ENCODE data around the gene MYOZ1. TPM values are rescaled to one million over a fixed set of nuclear protein-coding genes. Genes with fewer than 3 reads are reported as not detected.
"Not testable (repeated sequence)": the region's sequence is repeated elsewhere in the genome, so short reads cannot be mapped to it uniquely, and the experiment has no call there.

Gene MYOZ1
- total RNA-seq, 2 donors from 2014 or later: not detected

GRCh38 chr10:73644015-73644743 is 2.9 kb upstream of the MYOZ1 start:
- H3K4me3 Mint-ChIP-seq: peak overlapping the region; percentile 7 to 32
- ATAC-seq (replicated peaks in 1 of 2) (peak; percentile 61 to 73), DNase-seq (peak; percentile 42 to 54)
- no peaks in the 10 kb centered on the region for H3K9me3 Mint-ChIP-seq
- H3K27ac Mint-ChIP-seq: no peak overlapping the region
- peaks cover 16% of the 10 kb centered on the region for H3K4me1 Mint-ChIP-seq (ENCODE audit: low read depth)
- no peaks in the 10 kb centered on the region for H3K36me3 Mint-ChIP-seq (ENCODE audit: insufficient read depth in 2 of 2)
- H3K27me3 Mint-ChIP-seq (ENCODE audit: low read depth): peaks cover 7% of the 10 kb centered on the region

GRCh38 chr10:73643362-73643761 is 2.1 kb upstream of the MYOZ1 start:
- no peak for DNase-seq
- H3K9me3 Mint-ChIP-seq: no peaks in the 10 kb centered on the region
- H3K36me3 Mint-ChIP-seq (ENCODE audit: insufficient read depth in 2 of 2): no peaks in the 10 kb centered on the region
- no peak overlapping the region for H3K4me3 Mint-ChIP-seq
- H3K27ac Mint-ChIP-seq: no peak overlapping the region
- ATAC-seq (replicated peaks in 1 of 2): no peak
- H3K4me1 Mint-ChIP-seq (ENCODE audit: low read depth): peaks cover 16% of the 10 kb centered on the region
- peaks cover 7% of the 10 kb centered on the region for H3K27me3 Mint-ChIP-seq (ENCODE audit: low read depth)

- Mint-ChIP-seq H3K4me1 (ENCODE audit: low read depth) (peaks cover 5% of the 10 kb centered on the region), H3K27me3 (ENCODE audit: low read depth) (peaks cover 7% of the 10 kb centered on the region), H3K36me3 (ENCODE audit: insufficient read depth in 2 of 2) (no peaks in the 10 kb centered on the region), H3K4me3 (no peak overlapping the region), H3K27ac (no peak overlapping the region), H3K9me3 (no peaks in the 10 kb centered on the region)
- ATAC-seq (replicated peaks in 1 of 2) (no peak), DNase-seq (no peak)
Observed at GRCh38 chr10:73639286-73639685, 2.0 kb downstream of the MYOZ1 start.

GRCh38 chr10:73635781-73636180 is 5.5 kb downstream of the MYOZ1 start:
- Mint-ChIP-seq H3K36me3 (ENCODE audit: insufficient read depth in 2 of 2) (no peaks in the 10 kb centered on the region), H3K4me1 (ENCODE audit: low read depth) (no peaks in the 10 kb centered on the region), H3K4me3 (no peak overlapping the region), H3K27me3 (ENCODE audit: low read depth) (peaks cover 7% of the 10 kb centered on the region), H3K27ac (no peak overlapping the region), H3K9me3 (no peaks in the 10 kb centered on the region)
- no peak for DNase-seq
- no peak for ATAC-seq (replicated peaks in 1 of 2)

- Mint-ChIP-seq H3K36me3 (ENCODE audit: insufficient read depth in 2 of 2) (no peaks in the 10 kb centered on the region), H3K9me3 (no peaks in the 10 kb centered on the region), H3K27ac (no peak overlapping the region), H3K4me1 (ENCODE audit: low read depth) (no peaks in the 10 kb centered on the region), H3K27me3 (ENCODE audit: low read depth) (peaks cover 2% of the 10 kb centered on the region), H3K4me3 (no peak overlapping the region)
- ATAC-seq (replicated peaks in 1 of 2) (no peak), DNase-seq (no peak)
Observed at GRCh38 chr10:73634421-73634820, 6.9 kb downstream of the MYOZ1 start.

- Mint-ChIP-seq H3K36me3 (ENCODE audit: insufficient read depth in 2 of 2) (peaks cover 3 to 6% of the 10 kb centered on the region in 2 donors), H3K27ac (no peak overlapping the region), H3K4me3 (no peak overlapping the region), H3K4me1 (ENCODE audit: low read depth) (peaks cover 18% of the 10 kb centered on the region), H3K9me3 (no peaks in the 10 kb centered on the region), H3K27me3 (ENCODE audit: low read depth) (no peaks in the 10 kb centered on the region)
- ATAC-seq (replicated peaks in 1 of 2): no peak
- no peak for DNase-seq
Observed at GRCh38 chr10:73629165-73629564, 12.1 kb downstream of the MYOZ1 start.

- Mint-ChIP-seq H3K27me3 (ENCODE audit: low read depth) (no peaks in the 10 kb centered on the region), H3K4me3 (no peak overlapping the region), H3K36me3 (ENCODE audit: insufficient read depth in 2 of 2) (peaks cover 3 to 6% of the 10 kb centered on the region in 2 donors), H3K4me1 (ENCODE audit: low read depth) (peaks cover 18% of the 10 kb centered on the region), H3K9me3 (no peaks in the 10 kb centered on the region), H3K27ac (no peak overlapping the region)
- no peak for ATAC-seq (replicated peaks in 1 of 2)
- DNase-seq: no peak
Observed at GRCh38 chr10:73628405-73628804, 12.9 kb downstream of the MYOZ1 start.

GRCh38 chr10:73627300-73627699 is 14.0 kb downstream of the MYOZ1 start:
- Mint-ChIP-seq H3K9me3 (no peaks in the 10 kb centered on the region), H3K27ac (peak overlapping the region; percentile 57), H3K4me1 (ENCODE audit: low read depth) (peaks cover 18% of the 10 kb centered on the region), H3K4me3 (peak overlapping the region; percentile 91 to 93), H3K27me3 (ENCODE audit: low read depth) (no peaks in the 10 kb centered on the region), H3K36me3 (ENCODE audit: insufficient read depth in 2 of 2) (peaks cover 3 to 6% of the 10 kb centered on the region in 2 donors)
- DNase-seq: no peak
- no peak for ATAC-seq (replicated peaks in 1 of 2)

GRCh38 chr10:73625884-73626752 is 15.2 kb downstream of the MYOZ1 start:
- ATAC-seq (replicated peaks in 1 of 2) (peak; percentile 99), DNase-seq (peak; percentile 91 to 95)
- peak overlapping the region; percentile 91 to 93 for H3K4me3 Mint-ChIP-seq
- H3K27me3 Mint-ChIP-seq (ENCODE audit: low read depth): no peaks in the 10 kb centered on the region
- H3K36me3 Mint-ChIP-seq (ENCODE audit: insufficient read depth in 2 of 2): peaks cover 3 to 6% of the 10 kb centered on the region in 2 donors
- peak overlapping the region; percentile 95 for H3K27ac Mint-ChIP-seq
- H3K9me3 Mint-ChIP-seq: no peaks in the 10 kb centered on the region
- peaks cover 18% of the 10 kb centered on the region for H3K4me1 Mint-ChIP-seq (ENCODE audit: low read depth)

GRCh38 chr10:73625004-73625883 is 16.0 kb downstream of the MYOZ1 start:
- H3K9me3 Mint-ChIP-seq: no peaks in the 10 kb centered on the region
- H3K4me1 Mint-ChIP-seq (ENCODE audit: low read depth): peaks cover 18% of the 10 kb centered on the region
- peak overlapping the region; percentile 91 to 93 for H3K4me3 Mint-ChIP-seq
- H3K27me3 Mint-ChIP-seq (ENCODE audit: low read depth): no peaks in the 10 kb centered on the region
- ATAC-seq (replicated peaks in 1 of 2) (peak; percentile 20 to 70), DNase-seq (peak in 1 of 2 donors; percentile 28)
- peaks cover 3 to 6% of the 10 kb centered on the region in 2 donors for H3K36me3 Mint-ChIP-seq (ENCODE audit: insufficient read depth in 2 of 2)
- peak overlapping the region; percentile 73 for H3K27ac Mint-ChIP-seq

- Mint-ChIP-seq H3K4me3 (no peak overlapping the region), H3K4me1 (ENCODE audit: low read depth) (peaks cover 18% of the 10 kb centered on the region), H3K27me3 (ENCODE audit: low read depth) (no peaks in the 10 kb centered on the region), H3K36me3 (ENCODE audit: insufficient read depth in 2 of 2) (peaks cover 3 to 6% of the 10 kb centered on the region in 2 donors), H3K9me3 (no peaks in the 10 kb centered on the region), H3K27ac (no peak overlapping the region)
- ATAC-seq (replicated peaks in 1 of 2) (no peak), DNase-seq (no peak)
Observed at GRCh38 chr10:73623056-73623455, 18.2 kb downstream of the MYOZ1 start.

- not testable (repeated sequence) for H3K9me3 Mint-ChIP-seq; H3K27ac Mint-ChIP-seq; DNase-seq; H3K27me3 Mint-ChIP-seq (ENCODE audit: low read depth); H3K36me3 Mint-ChIP-seq (ENCODE audit: insufficient read depth in 2 of 2); H3K4me3 Mint-ChIP-seq; H3K4me1 Mint-ChIP-seq (ENCODE audit: low read depth); ATAC-seq (replicated peaks in 1 of 2)
Observed at GRCh38 chr10:73620974-73621373, 20.3 kb downstream of the MYOZ1 start.

All from activated T-cell treated with anti-CD3 and anti-CD28 coated beads, Interleukin-2, amount 50 U/mL, for 72 hours (primary cell).